Common myeloid progenitor, CD34-positive (primary cell): ENCODE results near the gene MRPS23.

Experiments used
- CTCF ChIA-PET: fragments of 350-600 bp; sonication (Branson Sonifier 250); formaldehyde crosslinking; loops from one replicate; lab custom pipeline; 2021; ENCODE audit warnings: antibody characterized with exemption; lab: Charles Lee
- POLR2A ChIA-PET: fragments of 350-600 bp; sonication (Branson Sonifier 250); formaldehyde crosslinking; loops from one replicate; lab custom pipeline; 2021; ENCODE audit warnings: antibody characterized with exemption; lab: Charles Lee
- DNase-seq, 3 donors: peaks; one replicate each; pipeline versions ENCODE4 v3.0.0 to v3.0.0-alpha.2; 2013
- H3K27ac ChIP-seq, 2 experiments: 1 replicate in 1 of 2; 2 replicates in 1 of 2; pipeline ENCODE4 v1.7.0; 2013; ENCODE audit warnings: inconsistent platforms in 2 of 2, low read length in 2 of 2, mild to moderate bottlenecking in 2 of 2, low read depth in 1 of 2, moderate library complexity in 1 of 2; ENCODE audit not compliant: severe bottlenecking in 2 of 2, insufficient read depth in 1 of 2, poor library complexity in 1 of 2
- H3K27me3 ChIP-seq, 5 experiments: replicated peaks in 2 of 5; 1 replicate in 3 of 5; 2 replicates in 2 of 5; pipeline versions ENCODE4 v1.6.1 to v1.7.0; 2013; ENCODE audit warnings: low read length in 4 of 5, mild to moderate bottlenecking in 2 of 5, moderate library complexity in 2 of 5, inconsistent platforms in 1 of 5; ENCODE audit not compliant: insufficient read depth in 5 of 5, control insufficient read depth in 4 of 5
- H3K36me3 ChIP-seq, 4 experiments: 1 replicate in 2 of 4; 2 replicates in 2 of 4; pipeline versions ENCODE4 v1.6.1 to v1.7.0; 2013; ENCODE audit warnings: low read length in 3 of 4, control low read depth in 1 of 4, mild to moderate bottlenecking in 1 of 4; ENCODE audit not compliant: control insufficient read depth in 4 of 4, insufficient read depth in 4 of 4
- H3K4me1 ChIP-seq, 4 experiments: 1 replicate in 3 of 4; 2 replicates in 1 of 4; pipeline versions ENCODE4 v1.6.1 to v1.7.1; 2013; ENCODE audit warnings: low read length in 3 of 4, mild to moderate bottlenecking in 3 of 4, control low read depth in 1 of 4, inconsistent platforms in 1 of 4, moderate library complexity in 1 of 4; ENCODE audit not compliant: control insufficient read depth in 4 of 4, insufficient read depth in 4 of 4; ENCODE audit errors: control extremely low read depth in 1 of 4
- H3K4me3 ChIP-seq, 7 experiments: 1 replicate in 4 of 7; 2 replicates in 3 of 7; pipeline versions ENCODE4 v1.5.1 to v1.7.0; 2013; ENCODE audit warnings: mild to moderate bottlenecking in 7 of 7, low read length in 6 of 7, moderate library complexity in 6 of 7, inconsistent platforms in 2 of 7, low read depth in 2 of 7, control low read depth in 1 of 7; ENCODE audit not compliant: insufficient read depth in 4 of 7, control insufficient read depth in 1 of 7; ENCODE audit errors: extremely low read depth in 1 of 7
- H3K9me3 ChIP-seq, 5 experiments: 1 replicate in 4 of 5; 2 replicates in 1 of 5; pipeline versions ENCODE4 v1.6.1 to v1.7.1; 2013; ENCODE audit warnings: low read length in 4 of 5, mild to moderate bottlenecking in 2 of 5, inconsistent platforms in 1 of 5, low read depth in 1 of 5, moderate library complexity in 1 of 5; ENCODE audit not compliant: control insufficient read depth in 4 of 5, insufficient read depth in 2 of 5; ENCODE audit errors: control extremely low read depth in 1 of 5
- WGBS: methylation state at CpG from one replicate; pipeline ENCODE4 v1.1.5; 2013; ENCODE audit not compliant: insufficient coverage; 5-methylcytosine and 5-hydroxymethylcytosine counted together

MRPS23 gene

DNA sequence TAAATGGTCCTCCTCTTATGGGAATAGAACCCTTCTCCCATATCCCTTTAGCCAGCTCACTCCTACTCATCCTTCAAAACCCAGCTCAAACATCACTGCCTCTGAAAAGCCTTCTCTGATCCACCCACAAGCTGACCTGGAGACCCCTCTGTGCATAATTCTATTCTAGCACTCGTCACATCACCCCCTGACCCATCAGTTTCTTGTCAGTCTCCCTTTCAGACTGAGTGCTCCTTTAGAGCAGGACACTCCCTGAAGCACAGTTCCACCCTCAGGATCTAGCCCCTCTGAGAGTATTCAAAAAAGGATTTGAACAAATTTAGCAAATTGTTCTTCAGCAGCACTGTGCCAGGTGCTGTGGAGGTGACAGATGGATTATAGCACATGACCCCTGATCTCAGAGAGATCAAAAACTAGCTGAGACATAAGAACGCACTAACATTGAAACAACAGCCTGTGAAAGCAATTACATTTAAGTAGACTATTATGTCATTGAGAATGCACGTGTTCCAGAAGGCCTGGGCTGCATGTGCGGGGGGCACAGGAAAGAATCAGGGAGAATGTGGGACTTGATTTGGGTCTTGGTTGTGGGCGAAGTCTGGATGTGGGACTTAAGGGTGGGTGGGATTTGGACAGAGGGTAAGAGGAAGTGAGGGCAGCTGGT lies 43.5 kb downstream of the MRPS23 start:
- Histone ChIP-seq H3K27ac (no peak overlapping the region), H3K4me3 (no peak overlapping the region), H3K9me3 (peaks cover 0 to 7% (median 0%) of the 10 kb centered on the region in 5 experiments), H3K36me3 (no peaks in the 10 kb centered on the region), H3K4me1 (peaks cover 0 to 13% (median 9%) of the 10 kb centered on the region in 4 experiments), H3K27me3 (peaks cover 0 to 11% (median 2%) of the 10 kb centered on the region in 5 experiments)
- ChIA-PET POLR2A (interaction anchor here (0.6 kb wide), 1 partner anchor 211 kb away, joined by 3 read pairs; no protein-coding TSS in a partner anchor), CTCF (interaction anchor here (0.7 to 2.8 kb wide), 3 partner anchors 19 to 28 kb away, joined by 3 to 11 read pairs (median 3); no protein-coding TSS in a partner anchor)
- WGBS = 93% methylated on average over 4 of the region's 5 CpGs
- no peak for DNase-seq

GRCh38 chr17:57803021-57803420 lies 46.8 kb downstream of the MRPS23 start:
- H3K36me3 ChIP-seq = no peaks in the 10 kb centered on the region
- H3K9me3 ChIP-seq = peaks cover 0 to 13% (median 3%) of the 10 kb centered on the region in 5 experiments
- H3K4me3 ChIP-seq = no peak overlapping the region
- peaks cover 0 to 4% (median 0%) of the 10 kb centered on the region in 5 experiments for H3K27me3 ChIP-seq
- CTCF ChIA-PET = interaction anchor here (0.8 to 1.4 kb wide), 3 partner anchors 13 to 19 kb away, joined by 3 read pairs; no protein-coding TSS in a partner anchor
- no peak overlapping the region for H3K27ac ChIP-seq
- no peak for DNase-seq
- POLR2A ChIA-PET = no interaction called here
- 65% methylated on average over 4 of the region's 4 CpGs for WGBS
- H3K4me1 ChIP-seq = no peaks in the 10 kb centered on the region

GRCh38 chr17:57801044-57801711 lies 48.7 kb downstream of the MRPS23 start:
- ChIA-PET POLR2A (no interaction called here), CTCF (interaction anchor here (1.0 to 2.0 kb wide), 2 partner anchors 17 kb away, joined by 5 to 6 read pairs; no protein-coding TSS in a partner anchor)
- no peaks in the 10 kb centered on the region for H3K36me3 ChIP-seq
- H3K4me1 ChIP-seq = no peaks in the 10 kb centered on the region
- peaks cover 0 to 13% (median 3%) of the 10 kb centered on the region in 5 experiments for H3K9me3 ChIP-seq
- H3K4me3 ChIP-seq = no peak overlapping the region
- DNase-seq = no peak
- peaks cover 0 to 4% (median 0%) of the 10 kb centered on the region in 5 experiments for H3K27me3 ChIP-seq
- WGBS = 95% methylated on average over 2 of the region's 3 CpGs
- no peak overlapping the region for H3K27ac ChIP-seq

DNA sequence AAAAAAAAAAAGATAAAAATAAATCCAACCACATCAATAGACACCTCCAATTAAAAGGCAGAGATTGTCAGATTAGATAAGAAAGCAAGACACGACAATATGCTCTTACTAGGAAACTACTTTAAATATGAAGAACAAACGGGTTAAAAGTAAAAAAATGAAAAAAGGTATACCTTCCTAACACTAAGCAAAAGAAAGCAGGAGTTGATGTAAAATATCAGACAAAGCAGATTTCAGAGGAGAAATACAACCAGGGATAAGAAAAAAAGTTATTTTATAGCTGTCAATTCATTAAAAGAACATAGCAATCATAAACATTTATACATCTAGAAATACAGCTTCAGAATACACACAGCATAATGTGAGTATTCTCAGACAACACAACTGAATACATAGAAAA lies 55.0 kb downstream of the MRPS23 start:
- no peak for DNase-seq
- CTCF ChIA-PET = no interaction called here
- H3K9me3 ChIP-seq = peaks cover 0 to 3% (median 0%) of the 10 kb centered on the region in 5 experiments
- no peaks in the 10 kb centered on the region for H3K36me3 ChIP-seq
- peaks cover 0 to 2% (median 0%) of the 10 kb centered on the region in 5 experiments for H3K27me3 ChIP-seq
- POLR2A ChIA-PET = no interaction called here
- WGBS = no CpG with 5 or more reads among the region's 2 CpGs
- H3K4me1 ChIP-seq = no peaks in the 10 kb centered on the region
- H3K4me3 ChIP-seq = no peak overlapping the region
- H3K27ac ChIP-seq = no peak overlapping the region

GRCh38 chr17:57788725-57789124 lies 61.1 kb downstream of the MRPS23 start:
- POLR2A ChIA-PET = no interaction called here
- CTCF ChIA-PET = interaction anchor here (1.3 to 1.6 kb wide), 2 partner anchors 45 to 112 kb away, joined by 3 to 5 read pairs; no protein-coding TSS in a partner anchor
- DNase-seq = no peak
- Histone ChIP-seq H3K9me3 (peaks cover 0 to 3% (median 0%) of the 10 kb centered on the region in 5 experiments), H3K27me3 (peaks cover 0 to 9% (median 3%) of the 10 kb centered on the region in 5 experiments), H3K36me3 (no peaks in the 10 kb centered on the region), H3K27ac (no peak overlapping the region), H3K4me3 (no peak overlapping the region), H3K4me1 (peaks cover 0 to 2% (median under 1%) of the 10 kb centered on the region in 4 experiments)
- WGBS = 80% methylated on average over 2 of the region's 4 CpGs

GRCh38 chr17:57785022-57785421 lies 64.8 kb downstream of the MRPS23 start:
- ChIA-PET CTCF (interaction anchor here (1.2 to 4.3 kb wide), 11 partner anchors 11 to 214 kb away, joined by 3 to 18 read pairs (median 6); no protein-coding TSS in a partner anchor), POLR2A (no interaction called here)
- Histone ChIP-seq H3K27me3 (peaks cover 0 to 8% (median 3%) of the 10 kb centered on the region in 5 experiments), H3K36me3 (no peaks in the 10 kb centered on the region), H3K4me3 (no peak overlapping the region), H3K27ac (no peak overlapping the region), H3K9me3 (no peaks in the 10 kb centered on the region), H3K4me1 (peaks cover 0 to 28% (median 21%) of the 10 kb centered on the region in 4 experiments)
- no peak for DNase-seq
- WGBS = 94% methylated on average over 6 of the region's 7 CpGs
